Prostate gland (tissue), 2 donors: Measurements from ENCODE around the gene HDAC4.

Experiments
- CTCF ChIP-seq, 4 experiments: fragments of 200-600 bp in 2 of 4; fragments of 450-650 bp in 2 of 4; sonication (generic) in 2 of 4; IDR thresholded peaks; 1 replicate in 3 of 4; 2 replicates in 1 of 4; pipeline ENCODE4 v1.5.1; 2016 to 2019; ENCODE audit warnings: antibody characterized with exemption in 4 of 4, mild to moderate bottlenecking in 2 of 4, moderate library complexity in 2 of 4
- POLR2A ChIP-seq: fragments of 450-650 bp; IDR thresholded peaks from one replicate; pipeline ENCODE4 v1.6.1; 2016; ENCODE audit warnings: antibody characterized with exemption, mild to moderate bottlenecking

- no peak for TF ChIP-seq CTCF (IDR thresholded peaks at IDR 0.05)
- TF ChIP-seq POLR2A: no peak
Measured at GRCh38 chr2:239220341-239220740, 180.5 kb downstream of the HDAC4 start.
